Measurements from ENCODE around the gene HYAL1.

DNA sequence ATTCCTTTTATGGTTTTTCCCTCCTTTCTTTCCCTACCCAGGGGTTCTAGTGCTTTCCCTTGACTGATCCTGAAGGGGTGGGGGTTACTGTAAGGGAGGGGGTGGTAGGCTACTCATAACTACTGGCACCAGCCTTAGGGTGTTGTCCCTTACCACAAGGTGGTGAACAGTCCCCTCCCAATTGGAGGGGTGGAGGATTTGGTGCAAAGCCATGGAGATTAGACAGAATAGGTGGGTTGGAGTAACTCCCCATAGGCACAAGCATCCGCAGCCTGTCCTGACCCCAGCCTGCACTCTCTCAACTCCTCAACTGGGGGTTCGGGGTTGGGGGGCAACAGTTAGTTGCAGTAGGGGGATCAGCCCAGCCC, 21.7 kb upstream of the HYAL1 start:
- no peak for TF ChIP-seq POLR2A (IDR thresholded peaks at IDR 0.05)
- TF ChIP-seq, protein P1, sequence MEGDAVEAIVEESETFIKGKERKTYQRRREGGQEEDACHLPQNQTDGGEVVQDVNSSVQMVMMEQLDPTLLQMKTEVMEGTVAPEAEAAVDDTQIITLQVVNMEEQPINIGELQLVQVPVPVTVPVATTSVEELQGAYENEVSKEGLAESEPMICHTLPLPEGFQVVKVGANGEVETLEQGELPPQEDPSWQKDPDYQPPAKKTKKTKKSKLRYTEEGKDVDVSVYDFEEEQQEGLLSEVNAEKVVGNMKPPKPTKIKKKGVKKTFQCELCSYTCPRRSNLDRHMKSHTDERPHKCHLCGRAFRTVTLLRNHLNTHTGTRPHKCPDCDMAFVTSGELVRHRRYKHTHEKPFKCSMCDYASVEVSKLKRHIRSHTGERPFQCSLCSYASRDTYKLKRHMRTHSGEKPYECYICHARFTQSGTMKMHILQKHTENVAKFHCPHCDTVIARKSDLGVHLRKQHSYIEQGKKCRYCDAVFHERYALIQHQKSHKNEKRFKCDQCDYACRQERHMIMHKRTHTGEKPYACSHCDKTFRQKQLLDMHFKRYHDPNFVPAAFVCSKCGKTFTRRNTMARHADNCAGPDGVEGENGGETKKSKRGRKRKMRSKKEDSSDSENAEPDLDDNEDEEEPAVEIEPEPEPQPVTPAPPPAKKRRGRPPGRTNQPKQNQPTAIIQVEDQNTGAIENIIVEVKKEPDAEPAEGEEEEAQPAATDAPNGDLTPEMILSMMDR (IDR thresholded peaks at IDR 0.05): no peak
